Esophagus muscularis mucosa (tissue), 3 donors: ENCODE results near the gene HIPK4.

Experiments
- CTCF ChIP-seq, 3 experiments: fragments of 200-600 bp in 2 of 3; fragments of 450-650 bp in 1 of 3; sonication (generic) in 2 of 3; IDR thresholded peaks; one replicate each; pipeline ENCODE4 v1.5.1; 2017 to 2019; ENCODE audit warnings: antibody characterized with exemption in 3 of 3, mild to moderate bottlenecking in 2 of 3, moderate library complexity in 1 of 3
- POLR2A ChIP-seq: fragments of 450-650 bp; IDR thresholded peaks from one replicate; pipeline ENCODE4 v1.6.1; 2017; ENCODE audit warnings: antibody characterized with exemption, moderate library complexity, mild to moderate bottlenecking, low read depth
- POLR2AphosphoS5 ChIP-seq, 2 donors: sonication (generic); formaldehyde crosslinking; IDR thresholded peaks; one replicate each; pipeline ENCODE4 v1.6.1; 2017; ENCODE audit warnings: antibody characterized with exemption in 2 of 2

- TF ChIP-seq POLR2A: no peak
- TF ChIP-seq POLR2AphosphoS5 (IDR thresholded peaks at IDR 0.05): no peak
- no peak for TF ChIP-seq CTCF (IDR thresholded peaks at IDR 0.05)
These were observed 32.2 kb upstream of the HIPK4 start for GRCh38 chr19:40421993-40422747.
